Measurements from ENCODE around the gene FCN3.

- TF ChIP-seq POLR2A (IDR thresholded peaks at IDR 0.05), result no peak
- TF ChIP-seq CTCF (IDR thresholded peaks at IDR 0.05), result peak; percentile 96 to 99 (median 97)
Measured at GRCh38 chr1:27395441-27396195, 21.0 kb upstream of the FCN3 start.
